DND-41 (cell line): ENCODE measurements around the gene EIF5A.

Experiments
- ATAC-seq: fragments of 200-7000 bp; cut with Tn5 transposase; 3 replicates; pipeline ENCODE4 v1.9.1; 2021; ENCODE audit warnings: low read depth; ENCODE audit not compliant: insufficient read depth
- DNase-seq: peaks from one replicate; pipeline ENCODE4 v3.0.0-alpha.2; 2020
- H2AFZ ChIP-seq: 2 replicates; pipeline ENCODE4 v1.6.0; 2012; ENCODE audit warnings: low read depth, low read length
- H3K27ac ChIP-seq: 2 replicates; pipeline ENCODE4 v1.5.1; 2012; ENCODE audit warnings: low read length, inconsistent platforms
- H3K27me3 ChIP-seq: fragments of 200-600 bp; sonication (generic); 2 replicates; pipeline ENCODE4 v1.6.0; 2012; ENCODE audit warnings: low read length, mild to moderate bottlenecking, inconsistent platforms; ENCODE audit not compliant: insufficient read depth, poor library complexity
- H3K36me3 ChIP-seq: 2 replicates; pipeline ENCODE4 v1.5.1; 2012; ENCODE audit warnings: low read length, inconsistent platforms; ENCODE audit not compliant: insufficient read depth
- H3K4me1 ChIP-seq: 2 replicates; pipeline ENCODE4 v1.5.1; 2012; ENCODE audit warnings: mild to moderate bottlenecking, low read length; ENCODE audit not compliant: insufficient read depth
- H3K4me2 ChIP-seq: 2 replicates; pipeline ENCODE4 v1.6.0; 2012; ENCODE audit warnings: mild to moderate bottlenecking, moderate library complexity, low read length, inconsistent platforms; ENCODE audit not compliant: insufficient read depth
- H3K4me3 ChIP-seq, 2 experiments: fragments of 200-600 bp in 1 of 2; shearing (Covaris generic) in 1 of 2; 2 replicates each; pipeline ENCODE4 v1.5.1; 2012 to 2016; ENCODE audit warnings: inconsistent platforms in 2 of 2, low read length in 2 of 2, mild to moderate bottlenecking in 2 of 2, low read depth in 1 of 2, moderate library complexity in 1 of 2
- H3K79me2 ChIP-seq: 2 replicates; pipeline ENCODE4 v1.6.0; 2012; ENCODE audit warnings: low read length, inconsistent platforms; ENCODE audit not compliant: insufficient read depth
- H3K9ac ChIP-seq: 2 replicates; pipeline ENCODE4 v1.6.0; 2012; ENCODE audit warnings: low read depth, mild to moderate bottlenecking, inconsistent platforms, low read length, moderate library complexity
- H3K9me3 ChIP-seq: 2 replicates; pipeline ENCODE4 v1.5.1; 2012; ENCODE audit warnings: low read length, moderate library complexity, mild to moderate bottlenecking, inconsistent platforms; ENCODE audit not compliant: insufficient read depth, severe bottlenecking
- H4K20me1 ChIP-seq: 2 replicates; pipeline ENCODE4 v1.6.0; 2012; ENCODE audit warnings: low read length; ENCODE audit not compliant: insufficient read depth
- EZH2 ChIP-seq: IDR thresholded peaks from 3 replicates; pipeline ENCODE4 v1.6.1; 2012; ENCODE audit warnings: borderline replicate concordance, low read depth, mild to moderate bottlenecking, moderate library complexity, low read length, inconsistent platforms; ENCODE audit not compliant: severe bottlenecking
- TF ChIP-seq, protein P1 (sequence below): IDR thresholded peaks from 2 replicates; pipeline ENCODE4 v1.5.1; 2012; ENCODE audit warnings: borderline replicate concordance, low read length, moderate library complexity, mild to moderate bottlenecking; ENCODE audit not compliant: poor library complexity, severe bottlenecking; ENCODE audit errors: extremely low read depth

Gene EIF5A

DNA sequence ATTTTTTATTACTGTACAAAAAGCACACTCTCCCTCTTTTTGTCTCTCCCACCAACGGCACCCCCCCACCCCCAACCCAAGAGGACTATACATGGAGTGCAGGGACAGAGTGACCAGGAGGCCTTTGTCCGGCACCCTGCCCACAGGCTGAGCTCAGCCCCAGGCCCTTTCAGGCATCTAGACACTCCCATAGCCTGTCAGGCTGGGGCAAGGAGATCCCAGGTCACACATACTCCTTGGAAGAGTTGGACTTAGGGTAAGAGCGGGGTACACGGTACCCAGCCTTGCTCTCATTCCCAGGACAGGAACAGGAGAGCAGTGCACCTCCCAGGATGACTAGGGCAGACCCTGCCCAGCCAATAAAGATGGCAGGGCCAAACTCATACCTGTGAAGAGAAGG lies 47.3 kb upstream of the EIF5A start:
- Histone ChIP-seq H3K9ac (no peak overlapping the region), H3K9me3 (no peaks in the 10 kb centered on the region)

DNA sequence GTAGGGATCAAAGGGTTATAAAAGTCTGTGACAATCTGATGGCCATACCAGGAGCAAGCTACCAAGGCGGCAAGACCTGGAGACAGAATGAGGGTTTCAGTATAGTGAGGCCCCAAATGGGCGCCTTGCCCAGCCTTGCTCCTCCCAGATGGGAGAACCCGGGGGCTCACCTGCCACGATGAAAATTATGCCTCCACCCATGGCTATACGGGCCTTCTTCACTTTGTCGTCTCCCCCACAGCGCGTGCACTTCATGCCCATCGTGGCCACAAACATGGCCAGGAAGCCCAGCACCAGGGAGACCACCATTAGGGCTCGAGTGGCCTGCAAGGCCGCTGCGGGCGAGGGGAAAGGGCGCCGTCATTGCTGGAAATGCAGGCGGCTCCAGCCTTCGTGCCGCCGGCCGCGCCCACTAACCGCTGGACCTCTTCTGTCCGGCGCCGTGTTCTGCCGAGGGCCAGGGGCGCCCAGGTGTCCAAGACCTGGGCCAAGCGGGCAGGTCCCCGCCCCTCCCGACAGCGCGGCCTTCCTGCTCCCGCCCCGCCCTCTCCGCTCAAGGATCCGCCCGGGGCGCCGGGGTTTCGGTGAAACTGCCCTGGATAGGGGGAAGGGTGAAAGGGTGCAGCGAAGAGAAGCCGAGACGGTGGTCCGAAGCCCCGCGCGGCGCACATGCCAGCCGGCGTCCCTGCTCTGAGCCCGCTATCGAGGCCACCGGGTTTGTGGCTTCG lies 46.6 kb upstream of the EIF5A start:
- H3K4me2 ChIP-seq = no peak overlapping the region
- H3K27ac ChIP-seq = no peak overlapping the region
- peaks cover 32% of the 10 kb centered on the region for H3K36me3 ChIP-seq
- ATAC-seq (0 out of 3 replicates have a peak, but pooled peaks have one; percentile 18), DNase-seq (no peak)
- no peaks in the 10 kb centered on the region for H3K9me3 ChIP-seq
- no peaks in the 10 kb centered on the region for H3K79me2 ChIP-seq
- no peaks in the 10 kb centered on the region for H4K20me1 ChIP-seq
- H3K9ac ChIP-seq = no peak overlapping the region
- no peaks in the 10 kb centered on the region for H3K27me3 ChIP-seq
- TF ChIP-seq EZH2 = no peak
- TF ChIP-seq, protein P1, sequence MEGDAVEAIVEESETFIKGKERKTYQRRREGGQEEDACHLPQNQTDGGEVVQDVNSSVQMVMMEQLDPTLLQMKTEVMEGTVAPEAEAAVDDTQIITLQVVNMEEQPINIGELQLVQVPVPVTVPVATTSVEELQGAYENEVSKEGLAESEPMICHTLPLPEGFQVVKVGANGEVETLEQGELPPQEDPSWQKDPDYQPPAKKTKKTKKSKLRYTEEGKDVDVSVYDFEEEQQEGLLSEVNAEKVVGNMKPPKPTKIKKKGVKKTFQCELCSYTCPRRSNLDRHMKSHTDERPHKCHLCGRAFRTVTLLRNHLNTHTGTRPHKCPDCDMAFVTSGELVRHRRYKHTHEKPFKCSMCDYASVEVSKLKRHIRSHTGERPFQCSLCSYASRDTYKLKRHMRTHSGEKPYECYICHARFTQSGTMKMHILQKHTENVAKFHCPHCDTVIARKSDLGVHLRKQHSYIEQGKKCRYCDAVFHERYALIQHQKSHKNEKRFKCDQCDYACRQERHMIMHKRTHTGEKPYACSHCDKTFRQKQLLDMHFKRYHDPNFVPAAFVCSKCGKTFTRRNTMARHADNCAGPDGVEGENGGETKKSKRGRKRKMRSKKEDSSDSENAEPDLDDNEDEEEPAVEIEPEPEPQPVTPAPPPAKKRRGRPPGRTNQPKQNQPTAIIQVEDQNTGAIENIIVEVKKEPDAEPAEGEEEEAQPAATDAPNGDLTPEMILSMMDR = no peak
- no peak overlapping the region for H3K4me3 ChIP-seq
- no peak overlapping the region for H2AFZ ChIP-seq
- peaks cover 3% of the 10 kb centered on the region; the same call in 1 of the 2 replicates for H3K4me1 ChIP-seq

More for the DNA sequence above, 47.3 kb upstream of the EIF5A start:
- H3K27me3 ChIP-seq = no peaks in the 10 kb centered on the region
- no peak overlapping the region for H3K4me2 ChIP-seq
- no peak overlapping the region for H2AFZ ChIP-seq
- TF ChIP-seq, protein P1 = no peak
- no peak for TF ChIP-seq EZH2
- H3K27ac ChIP-seq = no peak overlapping the region
- peaks cover 37% of the 10 kb centered on the region for H3K36me3 ChIP-seq
- H3K4me1 ChIP-seq = peaks cover 3% of the 10 kb centered on the region; the same call in 1 of the 2 replicates
- H4K20me1 ChIP-seq = no peaks in the 10 kb centered on the region
- ATAC-seq = peak; percentile 20; the same call in 1 of the 3 replicates
- no peaks in the 10 kb centered on the region for H3K79me2 ChIP-seq
- DNase-seq = no peak
- no peak overlapping the region for H3K4me3 ChIP-seq

DNA sequence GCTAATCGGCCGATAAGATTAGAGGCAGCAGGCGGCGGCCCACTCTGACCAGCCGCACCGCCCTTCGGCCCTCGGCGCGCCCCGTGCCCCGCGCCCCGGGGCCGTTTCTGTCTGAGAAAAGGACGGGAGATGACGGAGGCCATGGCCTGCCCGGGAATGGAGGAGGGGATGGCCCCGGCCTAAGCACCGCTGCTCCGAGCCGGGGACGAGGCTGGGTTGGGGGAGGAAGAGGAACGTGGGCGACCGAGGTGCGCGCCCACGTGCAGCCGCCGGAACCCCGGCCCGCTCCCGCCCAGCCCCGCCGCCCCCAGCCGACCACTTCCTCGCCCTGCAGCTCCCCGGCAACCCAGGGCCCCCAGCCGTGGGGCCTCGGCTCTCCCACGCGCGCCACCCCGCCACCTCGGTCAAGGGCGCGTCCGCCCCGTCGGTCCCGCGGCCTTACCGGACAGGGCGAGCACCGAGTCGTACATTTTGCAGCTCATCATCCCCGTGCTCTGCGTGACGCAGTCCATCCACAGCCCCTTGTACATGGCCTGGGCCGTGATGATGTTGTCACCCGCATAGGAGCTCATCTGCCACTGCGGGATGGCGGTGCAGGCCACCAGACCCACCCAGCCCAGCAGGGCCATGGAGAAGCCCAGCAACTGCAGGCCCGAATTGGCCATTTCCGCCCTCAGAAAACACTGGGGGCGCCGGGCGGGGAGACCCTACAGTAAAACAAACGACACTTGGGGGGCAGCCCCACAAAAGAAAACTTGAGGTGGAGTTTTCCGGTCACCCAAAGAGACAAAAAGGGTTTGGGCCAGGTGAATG lies 45.8 kb upstream of the EIF5A start:
- no peaks in the 10 kb centered on the region for H3K9me3 ChIP-seq
- H3K36me3 ChIP-seq = peaks cover 24% of the 10 kb centered on the region
- H3K9ac ChIP-seq = no peak overlapping the region
- DNase-seq (no peak), ATAC-seq (0 out of 3 replicates have a peak, but pooled peaks have one; percentile 27)
- no peaks in the 10 kb centered on the region for H3K27me3 ChIP-seq
- no peak overlapping the region for H3K4me2 ChIP-seq
- H3K4me3 ChIP-seq = no peak overlapping the region
- H3K27ac ChIP-seq = no peak overlapping the region
- no peaks in the 10 kb centered on the region for H4K20me1 ChIP-seq
- peaks cover 3% of the 10 kb centered on the region; the same call in 1 of the 2 replicates for H3K4me1 ChIP-seq
- H3K79me2 ChIP-seq = no peaks in the 10 kb centered on the region
- H2AFZ ChIP-seq = no peak overlapping the region
- TF ChIP-seq, protein P1 = no peak
- TF ChIP-seq EZH2 = no peak
